HG03342 (cell line): ENCODE measurements around the gene STAP1.

Experiments used
- ATAC-seq: cut with Tn5 transposase; IDR thresholded peaks from one replicate; pipeline ENCODE4 v1.9.1; 2021; ENCODE audit warnings: mild to moderate bottlenecking, moderate library complexity; ENCODE audit not compliant: unreplicated experiment

STAP1 gene

GRCh38 chr4:67554096-67554495, 4.4 kb upstream of the STAP1 start:
- no peak for ATAC-seq

DNA sequence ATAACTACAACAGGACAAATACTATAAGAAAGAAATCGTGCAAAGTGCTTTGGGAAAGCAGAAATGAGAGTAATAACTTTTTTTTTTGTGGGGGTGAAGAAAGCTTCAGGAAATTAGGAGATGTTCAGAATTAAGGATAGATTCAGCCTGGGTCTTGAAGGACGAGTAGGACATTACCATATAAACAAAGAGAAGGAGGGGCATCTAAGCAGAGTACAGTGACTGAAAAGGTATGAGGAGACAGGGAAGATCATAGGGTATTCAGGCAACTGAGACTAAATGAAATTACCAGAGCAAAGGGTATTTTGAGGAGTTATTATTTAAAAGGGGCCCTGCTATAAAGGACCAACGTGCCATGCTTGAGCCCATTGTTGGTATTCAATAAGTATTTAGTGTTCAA, 3.1 kb upstream of the STAP1 start:
- ATAC-seq = no peak

DNA sequence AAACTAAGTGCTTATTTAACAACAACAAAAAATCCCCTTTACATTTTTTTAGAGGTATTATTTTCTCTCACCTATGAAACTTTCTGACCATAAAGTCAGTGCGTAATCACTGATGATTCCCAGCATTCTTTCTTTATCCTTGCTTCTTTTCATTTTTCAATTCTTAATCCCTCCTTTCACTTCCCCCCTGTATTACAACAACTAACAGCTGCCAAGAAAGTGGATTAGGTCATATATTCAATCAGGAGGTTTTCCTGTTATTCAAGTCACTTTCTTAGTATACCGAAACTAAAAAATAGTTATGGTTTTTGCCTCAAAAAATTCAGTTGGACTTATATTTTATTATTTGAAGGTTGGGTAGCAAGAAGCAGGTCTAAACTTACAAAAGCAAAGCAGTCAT, 2.1 kb upstream of the STAP1 start:
- no peak for ATAC-seq

DNA sequence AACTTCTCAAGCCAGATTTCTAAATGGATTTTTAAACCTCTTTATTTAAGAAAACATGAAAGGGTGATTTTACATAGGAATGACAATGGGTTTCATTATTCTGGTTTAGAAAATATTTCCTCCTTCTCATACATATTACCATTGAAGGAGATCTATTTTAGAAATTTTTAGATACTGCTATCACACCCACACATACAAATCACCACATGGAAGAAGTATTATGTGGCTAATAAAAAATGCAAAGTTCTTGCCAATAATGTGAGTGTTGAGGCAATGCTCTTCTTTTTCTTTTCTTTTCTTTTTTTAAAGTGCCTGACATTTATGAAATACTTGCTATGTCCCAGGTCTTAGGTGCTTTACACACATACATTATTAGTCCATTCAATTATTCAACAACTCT, 6.8 kb downstream of the STAP1 start:
- ATAC-seq = no peak

GRCh38 chr4:67566335-67566734, 7.8 kb downstream of the STAP1 start:
- no peak for ATAC-seq

GRCh38 chr4:67568820-67569219, 10.3 kb downstream of the STAP1 start:
- no peak for ATAC-seq

GRCh38 chr4:67570537-67570936, 12.0 kb downstream of the STAP1 start:
- no peak for ATAC-seq

DNA sequence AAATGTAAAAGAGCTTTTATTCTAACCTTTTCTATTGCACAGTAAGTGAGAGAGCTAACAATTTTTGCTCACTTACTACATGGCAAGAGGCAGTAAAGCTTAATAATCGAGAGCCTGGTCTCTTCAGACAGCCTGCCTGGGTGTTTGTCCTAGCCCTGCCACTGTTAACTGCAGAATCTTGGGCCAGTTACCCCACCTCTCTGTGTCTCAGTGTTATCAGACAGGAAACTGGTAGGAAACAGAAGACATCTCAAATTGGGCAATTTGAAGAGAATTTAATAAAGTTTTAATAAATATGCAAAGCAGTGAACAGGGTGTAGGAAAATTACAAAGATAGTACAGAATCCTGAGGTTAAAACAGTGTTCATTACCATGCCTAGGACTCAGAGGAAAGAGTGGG, 13.4 kb downstream of the STAP1 start:
- no peak for ATAC-seq

- ATAC-seq = no peak
Observed at GRCh38 chr4:67573193-67573592, 14.7 kb downstream of the STAP1 start.

DNA sequence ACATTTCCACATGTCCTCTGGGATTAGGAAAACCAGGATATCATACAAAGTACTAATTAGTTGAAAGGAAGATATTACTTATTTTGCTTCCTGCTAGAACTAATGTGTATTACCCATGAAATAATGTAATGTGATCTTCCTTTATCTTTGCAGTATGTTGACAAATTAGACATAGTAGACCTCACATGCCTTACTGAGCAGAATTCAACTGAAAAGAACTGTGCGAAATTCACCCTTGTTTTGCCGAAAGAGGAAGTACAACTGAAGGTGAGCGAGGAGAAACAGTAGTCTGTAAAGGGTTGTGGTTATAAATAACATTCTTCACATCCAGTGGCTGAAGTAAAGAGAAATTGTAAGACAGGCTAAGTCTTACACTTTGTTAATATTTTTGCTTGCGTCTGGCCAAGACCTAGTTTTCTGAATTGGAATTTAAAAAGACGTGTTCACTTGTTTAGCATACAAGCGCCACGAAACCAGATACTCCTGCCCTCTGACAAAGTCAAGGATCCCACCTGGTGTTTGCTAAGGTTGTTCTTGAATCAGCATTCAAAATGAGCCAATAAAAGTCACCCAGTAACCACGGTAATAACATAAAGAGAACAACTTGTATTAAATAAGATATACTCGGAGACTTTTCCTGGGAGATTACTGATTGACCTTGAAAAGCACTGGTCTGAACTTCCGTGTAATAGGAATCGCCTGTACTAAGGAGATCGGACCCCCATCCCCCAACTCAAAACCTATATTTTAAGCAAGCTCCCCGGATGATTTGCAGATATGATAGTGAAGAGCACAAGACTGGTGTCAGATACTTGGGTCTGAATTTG, 16.9 kb downstream of the STAP1 start:
- peak; percentile 86 for ATAC-seq

- ATAC-seq = no peak
Observed at GRCh38 chr4:67576059-67576466, 17.5 kb downstream of the STAP1 start.

DNA sequence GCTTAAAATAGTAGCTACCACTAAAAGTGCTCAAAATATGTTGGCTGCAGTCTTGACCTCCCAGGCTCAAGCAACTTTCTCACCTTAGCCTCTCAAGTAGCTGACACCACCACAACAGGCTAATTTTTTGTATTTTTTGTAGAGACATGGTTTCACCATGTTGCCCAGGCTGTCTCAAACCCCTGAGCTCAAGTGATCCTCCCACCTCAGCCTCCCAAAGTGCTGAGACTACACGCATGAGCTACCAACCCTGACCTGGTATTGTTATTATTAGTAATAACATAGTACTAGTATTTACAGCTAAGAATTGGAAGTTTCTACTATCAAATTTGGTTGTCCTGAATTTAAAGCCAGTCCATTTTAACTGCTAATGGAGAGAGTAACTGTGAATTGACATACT, 18.0 kb downstream of the STAP1 start:
- peak; percentile 45 for ATAC-seq

GRCh38 chr4:67580577-67580976, 22.1 kb downstream of the STAP1 start:
- no peak for ATAC-seq

GRCh38 chr4:67581208-67581857, 22.8 kb downstream of the STAP1 start:
- peak; percentile 50 for ATAC-seq

DNA sequence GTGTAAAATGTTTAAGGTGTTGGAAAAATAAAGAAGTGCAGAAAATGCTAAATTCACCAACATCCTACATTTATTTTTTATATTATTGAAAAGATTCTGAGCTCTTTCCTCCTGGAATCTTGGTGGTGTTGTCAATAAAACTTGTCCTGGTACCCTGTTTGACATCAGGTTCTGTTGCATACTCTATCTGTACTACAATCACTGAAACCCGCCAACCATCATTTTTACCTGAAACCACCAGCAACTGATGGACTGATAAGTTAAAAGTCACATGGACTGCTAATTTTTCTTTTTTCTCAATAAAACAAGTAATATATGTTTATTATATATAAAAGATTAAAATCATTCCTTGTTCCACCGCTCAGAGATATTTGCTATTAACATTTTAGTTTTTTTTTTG, 23.4 kb downstream of the STAP1 start:
- no peak for ATAC-seq

DNA sequence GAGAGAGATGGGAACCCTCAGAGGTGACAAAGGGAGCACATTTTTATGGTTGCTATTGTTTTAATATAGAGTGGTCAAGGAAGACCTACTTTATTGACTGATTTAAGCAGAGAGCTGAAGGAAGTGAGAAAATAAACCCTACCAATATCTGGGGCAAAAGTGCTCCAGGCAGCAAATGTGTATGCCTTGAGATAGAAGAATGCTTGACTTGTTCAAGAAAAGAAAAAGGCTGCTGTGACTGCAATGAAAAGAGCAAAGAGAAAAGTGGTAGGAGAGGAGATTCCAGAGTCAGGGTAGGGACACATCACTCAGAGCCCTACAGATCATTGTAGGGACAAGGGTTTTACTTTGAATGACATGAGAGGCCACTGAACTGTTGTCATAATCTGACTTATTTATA, 26.0 kb downstream of the STAP1 start:
- no peak for ATAC-seq

GRCh38 chr4:67587156-67587555, 28.6 kb downstream of the STAP1 start:
- no peak for ATAC-seq

DNA sequence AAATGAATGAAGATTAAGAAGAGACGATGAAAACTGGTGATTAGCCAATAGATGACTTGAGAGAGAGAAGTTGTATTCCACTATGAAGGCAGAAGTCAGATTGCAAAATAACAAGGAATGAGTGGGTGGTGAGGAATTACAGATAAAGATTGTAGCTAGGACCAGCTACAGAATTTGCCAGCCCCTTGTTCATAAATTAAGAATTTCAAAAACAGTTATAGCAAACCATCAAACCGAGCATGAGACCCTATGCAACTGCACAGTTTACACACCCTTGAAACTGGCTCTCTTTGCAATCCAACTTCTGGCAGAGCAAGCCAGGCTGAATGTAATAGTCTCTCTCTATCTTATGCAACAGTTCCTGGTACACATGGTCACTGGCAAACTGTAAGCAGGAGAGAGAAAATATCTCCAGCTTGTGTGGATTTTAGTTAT, 35.2 kb downstream of the STAP1 start:
- no peak for ATAC-seq

GRCh38 chr4:67603310-67604028, 44.9 kb downstream of the STAP1 start:
- ATAC-seq = no peak

GRCh38 chr4:67604029-67604381, 45.5 kb downstream of the STAP1 start:
- no peak for ATAC-seq

- no peak for ATAC-seq
Observed at GRCh38 chr4:67604749-67605148, 46.2 kb downstream of the STAP1 start.

DNA sequence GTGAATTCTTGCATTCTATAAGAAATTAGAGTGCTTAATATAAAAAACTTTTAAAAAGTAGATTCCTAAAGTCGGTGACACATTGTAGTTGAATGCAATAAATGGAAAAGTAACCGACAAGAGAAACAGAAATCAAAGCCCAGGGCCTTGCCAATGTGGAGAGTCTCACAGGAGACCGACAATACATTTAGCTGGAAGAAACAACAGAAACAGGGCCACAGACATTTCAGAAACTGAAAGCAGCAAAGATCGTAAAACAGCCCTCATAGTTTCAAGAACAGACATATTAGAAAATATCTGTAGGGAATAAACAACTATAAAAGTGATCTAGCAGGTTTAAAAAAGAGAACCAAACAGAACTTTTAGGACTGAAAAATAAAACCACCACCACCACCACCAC, 49.5 kb downstream of the STAP1 start:
- no peak for ATAC-seq
